ENCODE measurements around the gene CARD10.

- no peak for TF ChIP-seq POLR2A (IDR thresholded peaks at IDR 0.05; ENCODE audit: extremely low read depth, insufficient read length)
- TF ChIP-seq CTCF (IDR thresholded peaks at IDR 0.05; ENCODE audit: low read depth, low read length), result no peak
Observed at GRCh38 chr22:37520776-37521191, 1.6 kb upstream of the CARD10 start.
